Heart left ventricle (tissue), 16 donors: Measurements from ENCODE around the gene DOK7. TPM values are rescaled to one million over a fixed set of nuclear protein-coding genes. Genes with fewer than 3 reads are reported as not detected.

Experiments
- ATAC-seq, 4 donors: fragments of 200-7000 bp; cut with Tn5 transposase; one replicate each; pipeline ENCODE4 v1.9.1; 2020 to 2022; ENCODE audit warnings: moderate library complexity in 4 of 4, mild to moderate bottlenecking in 3 of 4, moderate number of reproducible peaks in 1 of 4
- DNase-seq, 5 donors: peaks; one replicate each; pipeline ENCODE4 v3.0.0-alpha.2; 2020
- H3K27ac ChIP-seq, 12 donors: fragments of 200-600 bp; sonication (generic) in 4 of 12; one replicate each; pipeline versions ENCODE4 v1.5.0 to v1.8.0; 2016 to 2022; ENCODE audit warnings: mild to moderate bottlenecking in 2 of 12
- H3K27me3 ChIP-seq, 9 donors: fragments of 200-600 bp; sonication (generic) in 2 of 9; one replicate each; pipeline versions ENCODE4 v1.5.1 to v1.8.0; 2016 to 2022; ENCODE audit warnings: mild to moderate bottlenecking in 3 of 9
- H3K36me3 ChIP-seq, 9 donors: fragments of 200-600 bp; sonication (generic) in 2 of 9; one replicate each; pipeline versions ENCODE4 v1.5.0 to v1.8.0; 2018 to 2022; ENCODE audit warnings: mild to moderate bottlenecking in 2 of 9
- H3K4me1 ChIP-seq, 12 donors: fragments of 200-600 bp; sonication (generic) in 4 of 12; one replicate each; pipeline versions ENCODE4 v1.5.0 to v1.8.0; 2016 to 2022; ENCODE audit warnings: mild to moderate bottlenecking in 3 of 12
- H3K4me3 ChIP-seq, 12 donors: fragments of 200-600 bp; sonication (generic) in 4 of 12; one replicate each; pipeline versions ENCODE4 v1.5.0 to v1.8.0; 2017 to 2022; ENCODE audit warnings: mild to moderate bottlenecking in 9 of 12, moderate library complexity in 4 of 12
- H3K9me3 ChIP-seq, 12 donors: fragments of 200-600 bp; sonication (generic) in 4 of 12; one replicate each; pipeline versions ENCODE4 v1.5.0 to v1.8.0; 2016 to 2022; ENCODE audit warnings: mild to moderate bottlenecking in 1 of 12
- CTCF ChIP-seq, 12 donors: fragments of 200-600 bp; sonication (generic) in 4 of 12; IDR thresholded peaks; one replicate each; pipeline versions ENCODE4 v1.5.0 to v1.8.0; 2018 to 2022; ENCODE audit warnings: antibody characterized with exemption in 12 of 12, mild to moderate bottlenecking in 5 of 12
- POLR2A ChIP-seq, 2 donors: fragments of 450-650 bp; IDR thresholded peaks; one replicate each; pipeline ENCODE4 v1.6.1; 2017; ENCODE audit warnings: antibody characterized with exemption in 2 of 2, mild to moderate bottlenecking in 2 of 2, moderate library complexity in 2 of 2
- WGBS, 4 donors: extraction: QIAGEN DNeasy Blood & Tissue Kit in 2 of 4; methylation state at CpG; one replicate each; pipeline versions ENCODE4 v1.1.5 to v1.1.7; 2013 to 2018; 5-methylcytosine and 5-hydroxymethylcytosine counted together
- intact Hi-C, 10 donors: fragments of 100-400 bp; cut with DNase I; formaldehyde crosslinking; loops; one replicate each; pipeline versions ENCODE4 v1.11.1 to v1.14.2; 2022
- polyA plus RNA-seq, 2 donors: library from polyadenylated mRNA; stranded (reverse); fragments of 200-250 nt; gene quantifications; one replicate each; pipeline ENCODE4 v1.2.3, GENCODE V29; 2013
- total RNA-seq, 9 donors: library from RNA; depleted of rRNA in 2 of 9; stranded (reverse); fragments of >200 nt in 2 of 9; fragmentation: NEBNext Ultra II Directional in 3 of 9; extraction: Animal tissue kit (Norgen Biotek cat#: 25700) in 3 of 9; gene quantifications; one replicate each; pipeline versions ENCODE4 v1.1.0 to v1.2.4, GENCODE V29; 2016 to 2023
- donor health status: ischemic (EF 13 %, LVEDD 7.1; RV severe dilation, severe dysfunction).
- donor health status: healthy with polysubstance abuse.
- donor health status: DM: no; HTN: yes; CAD: no.
- donor health status: DM: no; HTN: no; CAD: no.
- donor health status: ischemic (EF 25% LVEDD 6.9; RV normal size, moderate dysfunction).
- donor health status: ischemic (EF 25% LVEDD 5.7; RV mildly dilated, moderate dysfunction).
- donor health status: healthy.
- donor health status: DM: yes; HTN: yes; CAD: no.
- donor health status: ischemic (EF 35%, LVEDD 5.7; RV mildly dilated, moderate dysfunction).
- donor health status: nonischemic (EF 11% LVEDD 7.7; RV severe dilation, severe dysfunction).
- donor health status: DM: yes; HTN: yes; CAD: no.
- donor health status: PGD.
- donor health status: ischemic (EF 29% LVEDD 5.4; RV normal size, mild dysfunction).
- donor health status: nonischemic (EF 23%, LVEDD 6.1; RV moderate dilation, normal function).

The DOK7 gene
- total and polyA plus RNA-seq, 11 donors = 27.7 to 89.5 (median 40.0) TPM

DNA sequence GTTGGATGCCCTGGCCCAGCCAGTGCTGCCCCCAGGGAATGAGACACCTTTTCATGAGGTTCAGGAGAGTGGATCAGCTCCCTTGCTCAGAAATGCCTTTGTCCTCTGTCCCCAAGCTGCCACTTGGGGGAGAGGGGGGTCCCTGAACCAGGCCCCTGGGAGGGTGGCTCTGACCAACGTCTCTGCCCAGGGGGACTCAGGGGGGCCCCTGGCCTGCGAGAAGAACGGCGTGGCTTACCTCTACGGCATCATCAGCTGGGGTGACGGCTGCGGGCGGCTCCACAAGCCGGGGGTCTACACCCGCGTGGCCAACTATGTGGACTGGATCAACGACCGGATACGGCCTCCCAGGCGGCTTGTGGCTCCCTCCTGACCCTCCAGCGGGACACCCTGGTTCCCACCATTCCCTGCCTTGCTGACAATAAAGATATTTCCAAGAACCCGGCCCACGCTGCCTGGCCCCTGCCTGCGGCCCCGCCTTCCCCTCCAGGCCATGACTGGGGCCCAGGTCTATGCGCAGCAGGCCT is 14.0 kb upstream of the DOK7 start:
- H3K4me3 ChIP-seq = no peak overlapping the region
- H3K9me3 ChIP-seq = peaks cover 0 to 2% (median 0%) of the 10 kb centered on the region in 12 donors
- H3K36me3 ChIP-seq = no peaks in the 10 kb centered on the region
- H3K4me1 ChIP-seq = no peaks in the 10 kb centered on the region
- intact Hi-C loops = loop anchor here in 5 of 10 donors (10.0 kb wide), 3 partner anchors 244 to 344 kb away; no protein-coding TSS in a partner anchor
- no peak for TF ChIP-seq CTCF (IDR thresholded peaks at IDR 0.05)
- TF ChIP-seq POLR2A (IDR thresholded peaks at IDR 0.05) = no peak
- DNase-seq = peak in 1 of 5 donors; percentile 52
- no peak for ATAC-seq
- no peaks in the 10 kb centered on the region for H3K27me3 ChIP-seq
- WGBS, 4 donors = 92 to 96% (median 95%) methylated on average over 19 to 21 of the region's 21 CpGs
- no peak overlapping the region for H3K27ac ChIP-seq

DNA sequence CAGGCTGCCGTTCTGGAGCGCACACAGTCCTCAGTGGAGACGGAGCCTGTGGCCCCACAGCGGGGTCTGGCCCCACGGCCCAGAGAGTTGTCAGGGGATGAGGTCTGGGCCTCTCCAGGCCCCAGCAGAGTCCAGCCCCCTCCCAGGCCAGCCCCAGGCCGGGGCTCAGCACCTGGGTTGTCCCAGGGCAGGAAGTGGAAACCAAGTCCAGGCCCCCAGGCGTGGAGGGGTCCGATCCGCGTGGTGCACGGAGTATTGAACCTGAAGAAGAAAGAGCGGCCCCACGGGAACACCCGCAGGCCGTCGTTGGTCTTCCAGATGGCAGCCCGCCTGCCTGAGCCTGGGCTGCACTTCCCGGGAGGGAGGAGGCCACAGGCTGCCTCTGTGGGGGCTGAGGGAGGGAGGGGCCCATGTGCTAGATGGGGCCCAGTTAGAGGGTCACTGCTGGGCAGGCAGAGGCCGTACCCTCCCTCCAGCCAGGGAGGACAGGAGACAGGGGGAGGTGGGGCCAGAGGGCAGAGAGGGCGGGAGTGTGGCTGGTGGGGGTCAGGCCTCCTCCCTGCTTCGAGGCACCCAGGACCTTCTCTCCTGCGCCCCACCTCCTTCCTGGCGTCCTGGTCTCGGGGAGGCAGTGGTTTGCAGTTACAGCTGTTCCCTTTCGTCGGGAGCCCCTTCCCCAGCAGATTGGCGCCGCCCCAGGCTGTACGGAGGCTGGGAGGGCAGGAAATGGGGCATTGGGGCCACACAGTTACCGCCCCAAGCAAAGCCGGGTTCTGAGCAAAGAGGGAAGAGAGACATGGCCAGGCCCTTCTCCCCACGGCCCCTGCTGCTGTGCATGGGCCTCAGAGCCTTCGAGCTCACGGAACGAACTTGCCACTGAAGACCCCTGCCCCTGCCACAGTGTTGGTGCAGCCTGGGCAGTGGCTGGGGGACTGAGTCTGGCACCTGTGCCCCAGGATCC is 13.3 kb upstream of the DOK7 start:
- Histone ChIP-seq H3K36me3 (no peaks in the 10 kb centered on the region), H3K4me3 (no peak overlapping the region), H3K4me1 (no peaks in the 10 kb centered on the region), H3K27me3 (no peaks in the 10 kb centered on the region), H3K27ac (no peak overlapping the region), H3K9me3 (peaks cover 0 to 9% (median 0%) of the 10 kb centered on the region in 12 donors)
- DNase-seq (peak in 1 of 5 donors; percentile 55), ATAC-seq (no peak)
- WGBS, 4 donors = 79 to 88% (median 82%) methylated on average over 30 to 35 of the region's 35 CpGs
- intact Hi-C loops = loop anchor here in 5 of 10 donors (10.0 kb wide), 3 partner anchors 245 to 345 kb away; no protein-coding TSS in a partner anchor
- TF ChIP-seq POLR2A (IDR thresholded peaks at IDR 0.05) (no peak), CTCF (IDR thresholded peaks at IDR 0.05) (no peak)

DNA sequence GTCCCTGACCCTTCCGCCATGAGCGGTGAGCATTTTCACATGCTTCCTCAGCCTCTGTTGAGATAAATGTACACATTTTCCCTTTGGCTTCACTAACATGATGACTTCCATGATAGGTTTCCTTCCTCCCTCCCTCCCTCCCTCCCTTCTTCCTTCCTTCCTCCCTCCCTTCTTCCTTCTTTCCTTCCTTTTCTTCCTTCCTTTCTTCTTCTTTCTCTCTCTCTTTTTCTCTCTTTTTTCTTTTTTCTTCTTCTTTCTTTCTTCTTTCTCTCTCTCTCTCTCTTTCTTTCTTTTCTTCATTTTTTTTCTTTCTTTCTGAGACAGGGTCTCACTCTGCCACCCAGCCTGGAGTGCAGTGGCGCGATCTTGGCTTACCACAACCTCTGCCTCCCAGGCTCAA is 12.5 kb upstream of the DOK7 start:
- no peaks in the 10 kb centered on the region for H3K27me3 ChIP-seq
- no peak overlapping the region for H3K4me3 ChIP-seq
- peaks cover 0 to 17% (median 5%) of the 10 kb centered on the region in 12 donors for H3K9me3 ChIP-seq
- 91 to 97% (median 95%) methylated on average over 4 of the region's 4 CpGs for WGBS, 4 donors
- no peaks in the 10 kb centered on the region for H3K4me1 ChIP-seq
- TF ChIP-seq POLR2A (IDR thresholded peaks at IDR 0.05) (no peak), CTCF (IDR thresholded peaks at IDR 0.05) (no peak)
- ATAC-seq = no peak
- H3K27ac ChIP-seq = no peak overlapping the region
- no peaks in the 10 kb centered on the region for H3K36me3 ChIP-seq
- intact Hi-C loops = no loop called here
- no peak for DNase-seq

DNA sequence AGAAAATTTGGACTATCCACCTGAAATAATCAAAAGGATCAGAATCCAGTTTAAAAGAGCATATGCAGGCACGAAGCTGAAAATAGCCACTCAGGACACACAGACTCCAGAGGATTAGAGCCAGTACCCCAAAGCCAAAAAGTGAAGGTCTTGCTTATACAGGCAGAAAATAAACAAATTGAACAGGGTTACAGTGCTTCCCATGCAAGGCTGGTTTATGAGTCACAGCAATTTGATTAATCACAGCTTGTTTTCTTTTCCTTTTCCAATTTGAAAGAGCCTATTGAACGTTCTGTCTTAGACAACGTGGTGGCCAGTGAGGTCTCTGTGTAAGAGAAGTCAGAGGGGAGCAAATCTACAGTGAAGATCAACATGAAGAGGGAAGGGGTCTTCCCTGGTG is 11.2 kb upstream of the DOK7 start:
- intact Hi-C loops = no loop called here
- no peak for TF ChIP-seq CTCF (IDR thresholded peaks at IDR 0.05)
- no peak for TF ChIP-seq POLR2A (IDR thresholded peaks at IDR 0.05)

More for the DNA sequence above, 11.2 kb upstream of the DOK7 start:
- Histone ChIP-seq H3K9me3 (peaks cover 0 to 24% (median 9%) of the 10 kb centered on the region in 12 donors), H3K36me3 (no peaks in the 10 kb centered on the region), H3K27ac (no peak overlapping the region), H3K4me3 (no peak overlapping the region), H3K4me1 (no peaks in the 10 kb centered on the region), H3K27me3 (no peaks in the 10 kb centered on the region)
- ATAC-seq (no peak), DNase-seq (no peak)
- WGBS, 4 donors = 56 to 77% (median 71%) methylated on average over 3 of the region's 3 CpGs
